ENCODE results near the gene KCNQ2. TPM values are rescaled to one million over a fixed set of nuclear protein-coding genes. Genes with fewer than 3 reads are reported as not detected.

Gene KCNQ2
- total and polyA plus RNA-seq, 7 donors = 0.01 to 2.8 (median 0.15) TPM; not detected in 1

- Histone ChIP-seq H3K27me3 (ENCODE audit: insufficient read depth in 3 of 3, low read length in 2 of 3) (peaks cover 0 to 2% (median 0%) of the 10 kb centered on the region in 3 donors), H3K27ac (no peak overlapping the region), H3K36me3 (ENCODE audit: insufficient read depth in 1 of 2, low read depth in 1 of 2) (peaks cover 0 to 67% of the 10 kb centered on the region in 2 donors), H3K4me3 (peak overlapping the region; percentile 75), H3K4me1 (peaks cover 21% of the 10 kb centered on the region), H3K9me3 (no peaks in the 10 kb centered on the region)
- intact Hi-C loops (cut with DNase I) = no loop called here
- ATAC-seq (no peak), DNase-seq (peak in 1 of 2 donors; percentile 10)
- 44 to 62% (median 47%) methylated on average over 7 of the region's 7 CpGs for WGBS, 3 donors
- no peak for TF ChIP-seq CTCF (IDR thresholded peaks at IDR 0.05)
Measured at GRCh38 chr20:63494084-63494419, 21.6 kb upstream of the KCNQ2 start.

- DNase-seq (peak in 1 of 2 donors; percentile 23), ATAC-seq (no peak)
- TF ChIP-seq CTCF (IDR thresholded peaks at IDR 0.05) = no peak
- no peak overlapping the region for H3K27ac ChIP-seq
- 49 to 56% (median 54%) methylated on average over 12 to 13 of the region's 13 CpGs for WGBS, 3 donors
- intact Hi-C loops (cut with DNase I) = no loop called here
- peaks cover 0 to 2% (median 0%) of the 10 kb centered on the region in 3 donors for H3K27me3 ChIP-seq (ENCODE audit: insufficient read depth in 3 of 3, low read length in 2 of 3)
- no peaks in the 10 kb centered on the region for H3K9me3 ChIP-seq
- H3K36me3 ChIP-seq (ENCODE audit: insufficient read depth in 1 of 2, low read depth in 1 of 2) = peaks cover 0 to 72% of the 10 kb centered on the region in 2 donors
- H3K4me1 ChIP-seq = peaks cover 21% of the 10 kb centered on the region
- no peak overlapping the region for H3K4me3 ChIP-seq
Measured at GRCh38 chr20:63493563-63494020, 21.1 kb upstream of the KCNQ2 start.

- H3K4me1 ChIP-seq = peaks cover 21% of the 10 kb centered on the region
Measured at GRCh38 chr20:63492982-63493381, 20.5 kb upstream of the KCNQ2 start.

DNA sequence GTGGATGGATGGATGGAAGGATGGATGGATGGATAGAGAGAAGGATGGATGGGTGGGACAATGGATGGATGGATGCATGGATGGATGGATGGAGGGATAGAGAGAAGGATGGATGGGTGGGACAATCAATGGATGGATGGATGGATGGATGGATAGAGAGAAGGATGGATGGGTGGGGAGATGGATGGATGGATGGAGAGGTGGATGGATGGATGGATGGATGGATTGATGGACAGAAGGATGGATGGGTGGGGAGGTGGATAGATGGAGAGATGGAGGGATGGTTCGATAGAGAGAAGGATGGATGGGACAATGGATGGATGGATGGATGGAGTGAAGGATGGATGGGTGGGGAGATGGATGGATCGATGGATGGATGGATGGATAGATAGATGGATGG, 20.1 kb upstream of the KCNQ2 start:
- WGBS, 3 donors = 88 to 95% (median 90%) methylated on average over 2 of the region's 2 CpGs

More at GRCh38 chr20:63492982-63493381, 20.5 kb upstream of the KCNQ2 start:
- TF ChIP-seq CTCF (IDR thresholded peaks at IDR 0.05) = no peak
- peaks cover 0 to 2% (median 0%) of the 10 kb centered on the region in 3 donors for H3K27me3 ChIP-seq (ENCODE audit: insufficient read depth in 3 of 3, low read length in 2 of 3)
- no peak overlapping the region for H3K4me3 ChIP-seq
- WGBS, 3 donors = 87 to 91% (median 90%) methylated on average over 13 to 14 of the region's 14 CpGs
- intact Hi-C loops (cut with DNase I) = no loop called here
- DNase-seq (no peak), ATAC-seq (no peak)
- no peaks in the 10 kb centered on the region for H3K9me3 ChIP-seq
- no peak overlapping the region for H3K27ac ChIP-seq
- peaks cover 0 to 76% of the 10 kb centered on the region in 2 donors for H3K36me3 ChIP-seq (ENCODE audit: insufficient read depth in 1 of 2, low read depth in 1 of 2)

More for the DNA sequence above, 20.1 kb upstream of the KCNQ2 start:
- Histone ChIP-seq H3K27ac (no peak overlapping the region), H3K9me3 (no peaks in the 10 kb centered on the region), H3K4me3 (no peak overlapping the region), H3K36me3 (ENCODE audit: insufficient read depth in 1 of 2, low read depth in 1 of 2) (peaks cover 0 to 81% of the 10 kb centered on the region in 2 donors), H3K4me1 (peaks cover 21% of the 10 kb centered on the region), H3K27me3 (ENCODE audit: insufficient read depth in 3 of 3, low read length in 2 of 3) (peaks cover 0 to under 1% (median 0%) of the 10 kb centered on the region in 3 donors)
- intact Hi-C loops (cut with DNase I) = no loop called here
- ATAC-seq (no peak), DNase-seq (no peak)
- no peak for TF ChIP-seq CTCF (IDR thresholded peaks at IDR 0.05)
